Effector memory CD8-positive, alpha-beta T cell (primary cell): ENCODE results near the gene PPM1B.
A peak's percentile ranks its signal among the peaks of the same experiment; 100 is the strongest.

Source experiments
- ATAC-seq: fragments of 150-1000 bp; cut with Tn5 transposase; replicated peaks from 2 replicates; pipeline ENCODE4 v1.10.0; 2021; ENCODE audit warnings: mild to moderate bottlenecking, moderate library complexity
- DNase-seq, 3 experiments: peaks; one replicate each; pipeline ENCODE4 v3.0.0; 2021
- H3K27ac Mint-ChIP-seq, 2 donors: one replicate each; pipeline ENCODE4 v1.8.0; 2022; ENCODE audit warnings: mild to moderate bottlenecking in 2 of 2, mixed read lengths in 2 of 2, moderate library complexity in 2 of 2
- H3K27me3 Mint-ChIP-seq, 2 donors: one replicate each; pipeline ENCODE4 v1.8.0; 2022; ENCODE audit warnings: mixed read lengths in 2 of 2
- H3K36me3 Mint-ChIP-seq: one replicate; pipeline ENCODE4 v1.8.0; 2022; ENCODE audit warnings: mild to moderate bottlenecking, moderate library complexity, mixed read lengths; ENCODE audit not compliant: insufficient read depth
- H3K4me1 Mint-ChIP-seq, 2 donors: one replicate each; pipeline ENCODE4 v1.8.0; 2022; ENCODE audit warnings: low read depth in 2 of 2, mixed read lengths in 2 of 2
- H3K4me3 Mint-ChIP-seq, 2 donors: one replicate each; pipeline ENCODE4 v1.8.0; 2022; ENCODE audit warnings: mild to moderate bottlenecking in 2 of 2, mixed read lengths in 2 of 2, moderate library complexity in 2 of 2
- H3K9me3 Mint-ChIP-seq, 2 donors: one replicate each; pipeline ENCODE4 v1.8.0; 2022; ENCODE audit warnings: mixed read lengths in 2 of 2

The PPM1B gene

DNA sequence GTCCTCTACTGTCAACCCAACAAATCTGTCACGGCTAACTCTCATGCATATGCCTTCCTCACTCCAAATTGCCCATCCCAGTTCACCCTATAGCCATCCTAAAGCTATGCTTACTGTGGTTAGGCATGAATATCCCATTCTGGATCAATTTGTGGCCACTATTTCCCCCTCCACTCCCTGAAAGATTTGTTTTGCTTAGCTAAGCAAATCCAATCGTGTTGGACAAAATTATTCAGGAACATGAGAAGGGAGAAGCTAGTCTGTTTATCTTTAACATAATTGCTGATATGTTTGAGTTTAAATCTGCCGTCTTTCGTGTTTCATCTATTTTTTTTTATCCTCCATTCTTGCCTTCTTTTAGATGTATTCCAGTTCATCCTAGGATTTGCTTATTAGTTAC lies 43.6 kb downstream of the PPM1B start:
- Mint-ChIP-seq H3K9me3 (no peaks in the 10 kb centered on the region), H3K36me3 (peaks cover 59% of the 10 kb centered on the region), H3K27ac (peak overlapping the region in 1 of 2 donors; percentile 4), H3K27me3 (no peaks in the 10 kb centered on the region), H3K4me1 (peaks cover 13 to 28% of the 10 kb centered on the region in 2 donors), H3K4me3 (no peak overlapping the region)
- DNase-seq (no peak), ATAC-seq (no peak)

DNA sequence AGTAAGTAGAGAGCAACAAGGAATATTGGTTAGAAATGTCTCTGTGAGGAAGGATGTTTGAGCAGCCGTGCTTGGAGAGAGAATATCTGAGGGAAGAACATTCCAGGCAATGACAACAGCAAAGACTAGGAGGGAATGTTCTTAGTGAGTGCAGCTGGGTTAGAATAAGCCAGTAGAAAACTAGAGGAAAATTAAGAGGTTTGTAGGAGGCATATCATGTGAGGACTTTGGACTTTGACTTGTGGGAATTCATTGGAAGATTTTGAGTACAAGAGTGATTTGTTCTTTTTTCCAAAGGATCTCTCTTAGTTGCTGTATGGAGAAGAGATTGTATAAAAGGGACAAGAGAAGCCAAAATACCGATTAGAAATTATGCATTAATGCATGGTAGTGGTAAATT lies 47.2 kb downstream of the PPM1B start:
- Mint-ChIP-seq H3K27ac (peak overlapping the region in 1 of 2 donors; percentile 87), H3K4me1 (peaks cover 17 to 26% of the 10 kb centered on the region in 2 donors)
- ATAC-seq = no peak

DNA sequence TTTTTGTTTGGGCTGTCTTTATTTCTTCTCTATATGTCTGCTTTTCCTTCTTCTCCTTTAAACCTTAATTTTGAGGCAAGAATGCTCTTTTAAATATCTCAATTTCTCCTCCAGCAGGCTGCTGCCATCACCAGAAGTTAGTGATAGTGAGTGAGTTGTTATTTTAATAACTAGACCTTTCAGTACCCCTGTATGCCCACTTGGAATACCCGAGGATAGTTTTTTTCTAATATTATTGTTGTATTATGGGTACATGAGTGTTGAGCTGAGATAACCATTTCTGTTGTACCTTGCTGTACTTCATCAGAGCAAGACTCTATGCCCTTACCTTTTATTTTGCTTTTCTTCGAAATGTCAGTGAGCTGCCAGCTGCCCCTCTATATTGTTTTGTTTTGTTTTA lies 50.1 kb downstream of the PPM1B start:
- ATAC-seq (peak; percentile 22), DNase-seq (no peak)
- peak overlapping the region; percentile 59 to 75 for H3K27ac Mint-ChIP-seq
- no peaks in the 10 kb centered on the region for H3K9me3 Mint-ChIP-seq
- peaks cover 60% of the 10 kb centered on the region for H3K36me3 Mint-ChIP-seq
- no peak overlapping the region for H3K4me3 Mint-ChIP-seq
- peaks cover 11 to 20% of the 10 kb centered on the region in 2 donors for H3K4me1 Mint-ChIP-seq
- no peaks in the 10 kb centered on the region for H3K27me3 Mint-ChIP-seq

More for the DNA sequence above, 47.2 kb downstream of the PPM1B start:
- DNase-seq = no peak
- H3K4me3 Mint-ChIP-seq = no peak overlapping the region
- H3K27me3 Mint-ChIP-seq = no peaks in the 10 kb centered on the region
- H3K36me3 Mint-ChIP-seq = peaks cover 60% of the 10 kb centered on the region
- H3K9me3 Mint-ChIP-seq = no peaks in the 10 kb centered on the region

GRCh38 chr2:44226753-44227152 lies 58.1 kb downstream of the PPM1B start:
- H3K27me3 Mint-ChIP-seq = no peaks in the 10 kb centered on the region
- no peak overlapping the region for H3K4me3 Mint-ChIP-seq
- no peaks in the 10 kb centered on the region for H3K9me3 Mint-ChIP-seq
- no peak for DNase-seq
- no peak overlapping the region for H3K27ac Mint-ChIP-seq
- peaks cover 4 to 5% of the 10 kb centered on the region in 2 donors for H3K4me1 Mint-ChIP-seq
- no peak for ATAC-seq
- H3K36me3 Mint-ChIP-seq = peaks cover 59% of the 10 kb centered on the region

GRCh38 chr2:44230378-44230777 lies 61.7 kb downstream of the PPM1B start:
- no peaks in the 10 kb centered on the region for H3K27me3 Mint-ChIP-seq
- no peaks in the 10 kb centered on the region for H3K9me3 Mint-ChIP-seq
- H3K27ac Mint-ChIP-seq = peak overlapping the region; percentile 3 to 39
- no peak for DNase-seq
- no peak for ATAC-seq
- no peak overlapping the region for H3K4me3 Mint-ChIP-seq
- peaks cover 4 to 5% of the 10 kb centered on the region in 2 donors for H3K4me1 Mint-ChIP-seq
- H3K36me3 Mint-ChIP-seq = peaks cover 34% of the 10 kb centered on the region

DNA sequence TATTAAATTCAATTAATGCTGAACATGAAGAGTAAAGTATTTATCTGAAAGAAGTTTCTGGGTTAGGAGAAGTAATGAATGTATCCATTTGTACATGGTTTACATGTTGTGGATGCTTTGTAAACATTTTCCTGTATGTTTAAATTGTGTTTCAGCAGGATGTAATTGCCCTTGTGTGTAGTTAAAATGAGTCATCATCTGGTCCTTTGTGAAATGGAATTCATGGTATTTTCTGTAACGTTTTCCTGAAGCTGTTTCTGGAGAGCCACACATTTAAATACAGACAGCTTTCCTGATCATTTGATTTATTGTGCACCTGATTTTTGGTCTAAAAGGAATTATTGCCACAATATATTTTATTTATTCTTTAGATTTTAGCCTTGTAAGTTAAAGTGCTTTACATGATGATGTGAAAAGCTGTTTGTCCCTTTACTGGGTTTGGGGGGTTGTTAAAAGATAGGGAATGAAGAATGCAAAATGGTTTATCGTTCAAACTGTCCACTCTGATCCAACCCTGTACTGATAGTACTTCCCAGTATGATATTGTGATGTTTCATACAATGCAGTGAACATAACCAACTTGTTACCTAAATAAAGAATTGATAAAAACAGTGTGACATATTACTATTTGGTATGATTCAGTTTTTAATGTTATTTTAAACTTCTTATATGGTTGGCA lies 64.9 kb downstream of the PPM1B start:
- Mint-ChIP-seq H3K27me3 (no peaks in the 10 kb centered on the region), H3K4me1 (peaks cover 6 to 12% of the 10 kb centered on the region in 2 donors), H3K36me3 (peaks cover 8% of the 10 kb centered on the region), H3K9me3 (no peaks in the 10 kb centered on the region), H3K27ac (no peak overlapping the region), H3K4me3 (no peak overlapping the region)
- DNase-seq (no peak), ATAC-seq (no peak)

- peaks cover 3% of the 10 kb centered on the region for H3K36me3 Mint-ChIP-seq
- peak overlapping the region; percentile 13 to 93 for H3K27ac Mint-ChIP-seq
- no peaks in the 10 kb centered on the region for H3K27me3 Mint-ChIP-seq
- H3K9me3 Mint-ChIP-seq = no peaks in the 10 kb centered on the region
- peaks cover 4 to 12% of the 10 kb centered on the region in 2 donors for H3K4me1 Mint-ChIP-seq
- DNase-seq = peak; percentile 5 to 12 (median 6)
- H3K4me3 Mint-ChIP-seq = peak overlapping the region; percentile 33 to 74
- peak; percentile 92 for ATAC-seq
These were observed 68.5 kb downstream of the PPM1B start for GRCh38 chr2:44237221-44237620.

DNA sequence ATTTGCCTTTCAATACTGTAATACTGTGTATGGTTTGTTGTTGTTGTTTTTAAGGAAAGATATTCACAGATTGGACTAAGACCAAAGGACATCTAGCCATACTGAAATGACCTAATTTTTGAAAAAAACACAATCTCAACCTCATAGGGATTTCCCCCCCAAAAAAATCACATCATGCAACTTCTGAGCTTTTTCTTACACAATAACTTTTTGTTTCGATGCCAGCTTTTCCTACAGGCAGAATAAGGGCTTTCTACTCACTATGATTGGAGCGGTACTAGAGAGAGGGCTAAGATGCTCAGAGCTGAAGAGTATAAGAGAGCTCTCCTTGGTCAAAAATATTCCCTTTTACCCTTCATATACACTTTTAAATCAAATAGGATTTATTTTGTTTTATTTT lies 74.2 kb downstream of the PPM1B start:
- Mint-ChIP-seq H3K4me3 (no peak overlapping the region), H3K4me1 (peaks cover 2 to 12% of the 10 kb centered on the region in 2 donors), H3K27ac (no peak overlapping the region), H3K9me3 (no peaks in the 10 kb centered on the region), H3K36me3 (peaks cover 3% of the 10 kb centered on the region), H3K27me3 (no peaks in the 10 kb centered on the region)
- ATAC-seq (no peak), DNase-seq (no peak)

DNA sequence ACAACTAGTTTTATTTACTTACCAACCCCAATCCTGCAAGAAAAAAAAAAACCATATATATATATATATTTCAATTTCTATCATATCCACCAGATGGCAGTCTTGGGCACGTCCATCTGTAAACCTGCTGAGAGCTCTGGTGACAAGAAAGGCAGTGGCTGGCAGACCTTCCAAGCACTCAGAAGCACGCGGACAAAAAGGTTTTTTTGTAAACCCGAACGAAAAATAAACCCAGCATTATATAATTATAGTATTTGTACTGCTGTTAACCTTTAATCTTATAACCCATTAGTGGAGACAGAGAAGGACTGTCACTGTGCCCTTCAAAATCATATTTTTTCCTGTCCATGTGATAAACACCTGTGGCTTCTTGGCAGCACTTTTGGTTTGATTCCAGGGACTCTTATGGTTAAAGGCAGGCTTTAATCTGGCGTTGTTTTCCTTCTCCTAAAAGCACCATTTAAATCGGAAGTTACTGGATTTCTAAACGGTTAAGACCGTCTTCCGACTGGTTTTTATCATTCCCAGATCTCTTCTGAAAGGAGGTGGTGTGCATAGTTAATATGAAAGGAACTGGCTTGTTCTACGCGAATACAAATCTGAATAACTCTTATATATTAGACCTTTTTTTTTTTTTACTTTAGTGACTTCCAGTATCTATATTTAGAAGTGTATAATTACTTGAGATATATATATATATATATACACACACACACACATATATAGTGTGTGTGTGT lies 75.6 kb downstream of the PPM1B start:
- Mint-ChIP-seq H3K9me3 (no peaks in the 10 kb centered on the region), H3K27ac (no peak overlapping the region), H3K4me1 (peaks cover 2 to 12% of the 10 kb centered on the region in 2 donors), H3K4me3 (peak overlapping the region; percentile 52 to 60), H3K36me3 (no peaks in the 10 kb centered on the region), H3K27me3 (no peaks in the 10 kb centered on the region)
- DNase-seq (peak; percentile 33 to 47 (median 34)), ATAC-seq (peak; percentile 90)

GRCh38 chr2:44245083-44245861 lies 76.6 kb downstream of the PPM1B start:
- no peaks in the 10 kb centered on the region for H3K9me3 Mint-ChIP-seq
- H3K4me3 Mint-ChIP-seq = no peak overlapping the region
- H3K36me3 Mint-ChIP-seq = no peaks in the 10 kb centered on the region
- H3K27ac Mint-ChIP-seq = no peak overlapping the region
- DNase-seq (no peak), ATAC-seq (no peak)
- peaks cover 2 to 12% of the 10 kb centered on the region in 2 donors for H3K4me1 Mint-ChIP-seq
- H3K27me3 Mint-ChIP-seq = no peaks in the 10 kb centered on the region

GRCh38 chr2:44246436-44246835 lies 77.8 kb downstream of the PPM1B start:
- DNase-seq (no peak), ATAC-seq (no peak)
- Mint-ChIP-seq H3K27ac (no peak overlapping the region), H3K4me3 (no peak overlapping the region), H3K4me1 (peaks cover 2 to 12% of the 10 kb centered on the region in 2 donors), H3K9me3 (no peaks in the 10 kb centered on the region), H3K36me3 (no peaks in the 10 kb centered on the region), H3K27me3 (no peaks in the 10 kb centered on the region)

- H3K36me3 Mint-ChIP-seq = no peaks in the 10 kb centered on the region
- H3K4me1 Mint-ChIP-seq = peaks cover 2 to 12% of the 10 kb centered on the region in 2 donors
- H3K9me3 Mint-ChIP-seq = no peaks in the 10 kb centered on the region
- H3K4me3 Mint-ChIP-seq = no peak overlapping the region
- H3K27ac Mint-ChIP-seq = no peak overlapping the region
- no peaks in the 10 kb centered on the region for H3K27me3 Mint-ChIP-seq
- DNase-seq (no peak), ATAC-seq (no peak)
These were observed 78.2 kb downstream of the PPM1B start for GRCh38 chr2:44246840-44247369.

DNA sequence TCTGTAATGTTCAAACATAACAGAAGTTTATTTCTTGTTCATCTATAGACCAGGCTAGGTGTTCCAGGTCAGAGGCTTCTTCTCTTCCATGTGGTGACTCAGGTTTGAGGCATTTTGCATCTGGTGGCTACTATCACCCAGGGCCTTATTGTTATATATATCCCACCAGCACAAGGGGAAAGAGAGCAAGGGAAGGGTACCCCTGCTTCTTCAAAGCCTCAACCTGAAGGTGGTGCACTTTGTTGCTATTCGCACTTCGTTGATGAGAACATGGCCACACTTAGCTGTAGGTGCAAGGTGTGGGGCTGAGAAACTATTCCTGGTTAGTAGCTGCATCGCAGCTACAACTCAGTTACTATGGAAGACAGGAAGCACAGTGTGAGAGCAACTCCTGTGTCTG lies 79.2 kb downstream of the PPM1B start:
- DNase-seq = no peak
- Mint-ChIP-seq H3K36me3 (no peaks in the 10 kb centered on the region), H3K27ac (no peak overlapping the region), H3K27me3 (peaks cover 9% of the 10 kb centered on the region in 2 donors), H3K4me1 (peaks cover 2 to 12% of the 10 kb centered on the region in 2 donors), H3K4me3 (no peak overlapping the region), H3K9me3 (no peaks in the 10 kb centered on the region)
- no peak for ATAC-seq
